Measurements from ENCODE around the gene BTRC.

Gene BTRC

DNA sequence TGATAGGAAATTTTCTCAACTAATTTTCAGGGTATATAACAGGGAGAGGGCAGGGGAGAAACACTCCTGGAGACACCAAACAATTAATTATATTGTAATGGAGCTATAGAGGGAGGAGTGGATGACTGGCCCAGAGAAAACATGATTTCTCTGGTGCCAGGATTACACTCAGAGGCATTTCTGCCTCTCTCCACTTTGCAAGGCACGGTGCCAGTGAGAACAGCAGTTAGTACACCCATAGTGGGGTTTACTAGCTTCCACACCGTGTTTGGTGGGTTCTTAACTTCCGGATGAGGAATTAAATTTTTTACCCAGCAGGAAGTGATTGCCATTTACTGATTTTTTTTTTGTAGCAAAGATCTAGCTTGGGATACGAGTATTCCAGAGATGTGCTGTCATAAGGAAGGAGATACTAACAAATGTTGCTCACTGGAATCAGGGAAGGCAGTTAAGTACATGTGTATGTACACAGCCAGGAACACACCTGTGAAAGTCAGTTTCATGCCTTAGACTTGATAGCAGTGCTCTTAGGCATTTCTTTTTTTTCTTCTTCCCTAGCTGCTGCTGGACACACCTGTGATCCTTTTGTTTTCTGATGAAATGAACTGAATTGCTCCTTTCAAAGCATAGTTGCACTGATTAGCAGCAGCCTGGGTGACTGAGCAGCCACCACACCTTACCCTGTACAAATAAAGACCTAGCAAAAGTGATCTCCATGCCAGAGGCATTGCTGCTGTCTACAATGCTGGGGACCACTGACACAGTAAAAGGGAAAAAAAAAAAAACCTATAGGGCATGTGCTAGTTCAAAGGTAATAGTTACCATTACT is 176.0 kb downstream of the BTRC start:
- no peak for DNase-seq (ENCODE audit: low read depth, low spot score)

- no peak for DNase-seq (ENCODE audit: low read depth, low spot score)
These were observed 182.0 kb downstream of the BTRC start for GRCh38 chr10:101535949-101536348.

- no peak for DNase-seq (ENCODE audit: low read depth, low spot score)
These were observed 182.8 kb downstream of the BTRC start for GRCh38 chr10:101536800-101537199.

- DNase-seq (ENCODE audit: low read depth, low spot score) = no peak
These were observed 184.5 kb downstream of the BTRC start for GRCh38 chr10:101538446-101538845.

DNA sequence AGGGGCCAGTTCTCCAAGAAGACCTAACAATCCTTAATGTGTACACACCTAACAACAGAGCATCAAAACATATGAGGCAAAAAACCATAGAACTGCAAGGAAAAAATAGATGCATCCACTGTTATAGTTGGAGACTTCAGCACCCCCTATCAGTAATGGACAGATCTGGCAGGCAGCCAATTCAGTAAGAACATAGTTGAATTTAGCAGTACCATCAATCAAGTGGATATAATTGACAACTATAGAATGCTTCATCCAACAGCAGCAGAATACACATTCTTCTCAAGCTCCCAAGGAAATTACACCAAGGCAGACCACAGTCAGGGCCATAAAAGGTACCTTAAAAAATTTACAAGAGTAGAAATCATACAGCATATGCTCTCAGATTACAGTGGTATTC is 191.9 kb downstream of the BTRC start:
- no peak for DNase-seq (ENCODE audit: low read depth, low spot score)

GRCh38 chr10:101550965-101551364 is 197.0 kb downstream of the BTRC start:
- DNase-seq (ENCODE audit: low read depth, low spot score) = no peak

DNA sequence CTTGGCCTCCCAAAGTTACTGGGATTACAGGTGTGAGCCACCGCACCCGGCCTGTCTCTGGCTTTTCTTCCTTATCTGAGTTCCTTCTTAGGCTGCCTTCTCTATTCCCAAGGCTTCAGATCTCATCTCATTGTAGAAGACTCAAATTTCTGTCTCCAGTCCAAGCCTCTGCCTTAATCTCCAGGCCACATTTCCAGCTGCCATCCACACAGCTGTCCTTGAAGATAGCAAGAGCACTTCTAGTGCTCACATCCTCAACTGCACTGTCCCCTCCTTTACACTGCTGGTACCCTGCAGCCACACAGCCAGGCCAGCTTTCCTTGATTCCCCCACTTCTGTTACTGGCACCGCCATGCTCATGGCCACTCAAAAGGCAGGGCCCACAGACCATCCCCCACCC is 198.5 kb downstream of the BTRC start:
- no peak for DNase-seq (ENCODE audit: low read depth, low spot score)

GRCh38 chr10:101557541-101557940 is 203.6 kb downstream of the BTRC start:
- DNase-seq (ENCODE audit: low read depth, low spot score) = no peak

DNA sequence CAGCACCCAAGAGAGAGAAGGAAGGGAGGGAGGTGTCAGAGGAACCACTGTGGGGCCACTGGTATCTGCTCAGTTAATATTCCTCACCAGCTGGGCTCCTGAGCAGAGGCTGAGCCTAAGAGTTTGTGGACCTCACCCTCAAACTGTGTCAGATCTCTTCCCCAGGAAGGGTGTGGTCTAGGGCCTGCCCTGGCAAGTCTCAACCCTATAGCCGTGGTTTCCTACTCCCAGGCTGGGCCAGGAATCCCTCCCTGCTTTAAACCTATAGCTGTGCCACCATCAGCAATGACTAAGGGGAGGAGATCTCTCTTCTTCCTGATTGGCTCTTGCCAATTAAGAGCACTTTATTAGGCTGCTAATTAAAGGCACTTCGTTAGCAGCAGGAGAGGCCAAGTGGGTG is 204.2 kb downstream of the BTRC start:
- DNase-seq (ENCODE audit: low read depth, low spot score) = no peak

GRCh38 chr10:101558671-101559595 is 205.0 kb downstream of the BTRC start:
- DNase-seq (ENCODE audit: low read depth, low spot score) = no peak

DNA sequence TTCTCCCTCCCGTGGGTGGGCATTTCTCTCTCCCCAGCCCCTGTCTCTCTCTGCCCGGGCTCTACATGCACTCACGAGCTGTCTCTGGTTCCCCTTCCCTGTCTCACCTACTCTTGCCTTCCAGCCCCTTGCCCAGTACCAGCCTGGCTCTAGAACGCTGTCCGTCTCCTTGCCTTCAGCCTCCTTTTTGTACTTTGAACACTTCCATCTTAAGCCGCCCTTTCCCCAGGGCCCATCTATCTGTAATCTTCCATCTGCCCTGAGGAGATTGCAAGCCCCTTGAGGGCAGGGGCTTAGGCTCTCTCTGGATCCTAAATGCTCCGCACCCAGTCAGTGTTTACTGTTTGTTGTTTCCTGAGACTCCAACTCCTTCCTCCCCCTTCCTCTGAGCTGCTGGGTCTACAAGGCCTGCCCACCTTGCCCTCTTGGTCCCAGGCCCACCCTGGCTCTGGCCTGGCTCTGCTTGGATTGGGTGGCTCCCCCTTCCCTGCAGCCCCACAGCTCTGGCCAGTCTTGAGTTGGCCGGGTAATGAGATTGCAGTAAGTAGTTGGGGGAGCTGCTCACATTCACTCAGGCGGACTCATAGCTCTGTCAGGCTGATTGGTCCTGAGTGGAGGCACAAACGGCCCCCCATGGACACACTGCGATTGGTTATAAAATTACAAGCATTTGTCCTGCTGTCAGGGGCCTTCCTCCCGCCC is 205.8 kb downstream of the BTRC start:
- no peak for DNase-seq (ENCODE audit: low read depth, low spot score)

DNA sequence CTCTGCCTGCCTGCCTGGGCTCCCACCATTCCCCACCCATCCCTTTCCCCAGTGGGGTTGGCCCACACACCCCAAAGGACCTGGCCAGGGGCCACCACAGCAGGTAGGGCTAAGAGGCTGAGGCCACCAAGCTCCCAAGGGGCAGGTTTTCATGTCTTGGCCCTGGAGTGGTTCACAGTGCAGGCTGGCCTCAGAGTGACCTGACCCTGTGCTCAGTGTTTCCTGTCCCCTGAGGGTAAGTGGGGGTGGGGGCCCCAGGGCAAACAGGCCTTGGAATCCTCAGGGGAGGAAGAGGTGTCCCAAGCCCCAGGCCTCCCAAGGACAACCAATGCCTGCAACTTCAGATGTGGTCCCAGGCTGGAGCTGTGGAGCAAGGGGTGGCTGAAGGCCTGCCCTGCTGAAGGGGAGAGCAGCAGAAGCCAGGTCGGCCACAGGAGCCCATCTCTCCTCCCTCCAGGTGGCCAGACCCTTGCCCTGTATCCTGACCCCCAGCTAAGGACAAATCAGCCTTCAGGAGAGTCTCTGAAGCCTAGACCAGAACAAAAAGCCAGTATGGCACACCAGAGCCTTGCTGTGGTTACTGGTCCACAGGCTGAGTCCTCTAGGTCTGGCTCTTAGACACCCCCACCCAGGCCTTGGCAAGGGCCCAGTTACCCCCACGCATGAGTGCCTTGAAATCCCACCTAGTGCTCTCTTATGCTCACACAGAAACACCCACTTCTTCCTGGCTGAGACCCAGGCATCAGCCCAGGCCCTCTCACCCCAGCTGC is 206.5 kb downstream of the BTRC start:
- DNase-seq (ENCODE audit: low read depth, low spot score) = no peak

DNA sequence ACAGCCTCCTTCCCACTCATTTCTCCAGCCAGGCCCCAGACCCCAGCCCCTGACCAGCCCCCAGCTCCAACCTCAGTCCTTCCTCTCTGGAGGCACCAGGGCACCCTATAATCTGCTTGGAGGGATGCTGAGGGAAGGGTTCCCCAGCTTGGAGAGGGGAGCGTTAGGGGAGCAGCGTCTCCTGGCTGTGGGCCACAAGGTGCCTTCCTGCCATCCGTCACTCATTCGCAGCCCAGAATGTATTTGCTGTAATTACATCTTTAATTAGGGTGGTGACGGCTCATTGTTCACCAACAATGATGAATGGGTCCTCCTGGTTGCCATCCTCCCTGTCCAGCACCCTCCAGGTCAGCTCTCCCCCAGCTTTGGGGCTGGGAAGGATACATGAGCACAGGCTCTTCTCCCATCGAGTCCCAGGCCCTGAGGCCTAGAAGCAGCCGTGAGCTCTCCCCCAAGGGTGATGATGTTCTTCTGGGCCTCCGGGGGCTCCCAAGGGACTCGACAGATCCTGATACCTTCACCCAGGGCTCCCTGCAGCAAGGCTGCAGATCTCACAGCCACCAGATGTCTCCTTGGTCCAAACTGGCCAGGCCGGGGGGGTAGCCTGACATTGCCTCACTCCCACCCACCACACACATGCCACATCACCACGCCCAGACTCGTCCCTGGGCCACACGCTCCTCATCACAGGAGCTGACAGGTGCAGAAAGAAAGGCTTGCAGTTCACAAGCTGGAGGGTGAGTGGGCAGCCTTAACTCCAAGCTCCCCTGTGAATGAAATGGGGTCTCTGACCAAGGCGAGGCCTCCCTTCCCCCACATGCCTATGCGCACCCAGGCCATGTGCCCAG is 207.3 kb downstream of the BTRC start:
- no peak for DNase-seq (ENCODE audit: low read depth, low spot score)

GRCh38 chr10:101562231-101562630 is 208.3 kb downstream of the BTRC start:
- no peak for DNase-seq (ENCODE audit: low read depth, low spot score)

- DNase-seq (ENCODE audit: low read depth, low spot score) = no peak
These were observed 209.0 kb downstream of the BTRC start for GRCh38 chr10:101563007-101563406.

- no peak for DNase-seq (ENCODE audit: low read depth, low spot score)
These were observed 209.6 kb downstream of the BTRC start for GRCh38 chr10:101563497-101564040.

- no peak for DNase-seq (ENCODE audit: low read depth, low spot score)
These were observed 210.6 kb downstream of the BTRC start for GRCh38 chr10:101564490-101564991.

DNA sequence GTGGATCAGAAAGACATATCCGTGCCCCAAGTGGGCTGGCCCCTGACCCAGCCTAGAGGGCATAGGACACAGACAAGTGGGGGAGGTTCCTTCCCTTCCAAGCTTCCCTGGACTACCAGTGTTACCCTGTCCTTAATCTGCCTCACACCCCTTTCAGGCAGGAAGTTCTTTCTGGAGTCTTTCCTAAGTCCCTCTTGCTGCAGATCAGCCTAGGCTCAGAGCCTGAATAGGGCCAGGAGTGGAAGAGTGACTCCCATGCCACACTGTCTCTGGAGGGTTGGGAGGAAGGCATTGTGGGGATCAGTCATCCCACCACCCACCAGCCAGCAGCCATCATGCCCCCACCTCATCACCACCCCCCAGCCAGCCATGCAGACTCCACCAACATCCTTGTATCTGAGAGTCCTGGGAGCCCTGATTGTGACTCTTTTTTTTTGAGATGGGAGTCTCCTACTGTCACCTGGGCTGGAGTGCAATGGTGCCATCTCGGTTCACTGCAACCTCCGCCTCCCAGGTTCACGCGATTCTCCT is 211.5 kb downstream of the BTRC start:
- DNase-seq (ENCODE audit: low read depth, low spot score) = no peak

GRCh38 chr10:101565936-101566332 is 212.0 kb downstream of the BTRC start:
- no peak for DNase-seq (ENCODE audit: low read depth, low spot score)
